HG02759 (cell line): ENCODE data around the gene ACBD3.
"Not testable (repeated sequence)": the region's sequence is repeated elsewhere in the genome, so short reads cannot be mapped to it uniquely, and the experiment has no call there.

Experiments
- ATAC-seq: cut with Tn5 transposase; IDR thresholded peaks from one replicate; pipeline ENCODE4 v1.9.1; 2021; ENCODE audit warnings: mild to moderate bottlenecking, moderate library complexity; ENCODE audit not compliant: unreplicated experiment

ACBD3 gene

GRCh38 chr1:226186124-226187018, at the start of gene ACBD3:
Gene ACBD3 (minus strand): TSS chr1:226186741. CDS start chr1:226186675, 66 bp downstream.
- peak; percentile 95 for ATAC-seq

- ATAC-seq, result no peak
Observed at GRCh38 chr1:226233806-226234205, 47.3 kb upstream of the ACBD3 start.

DNA sequence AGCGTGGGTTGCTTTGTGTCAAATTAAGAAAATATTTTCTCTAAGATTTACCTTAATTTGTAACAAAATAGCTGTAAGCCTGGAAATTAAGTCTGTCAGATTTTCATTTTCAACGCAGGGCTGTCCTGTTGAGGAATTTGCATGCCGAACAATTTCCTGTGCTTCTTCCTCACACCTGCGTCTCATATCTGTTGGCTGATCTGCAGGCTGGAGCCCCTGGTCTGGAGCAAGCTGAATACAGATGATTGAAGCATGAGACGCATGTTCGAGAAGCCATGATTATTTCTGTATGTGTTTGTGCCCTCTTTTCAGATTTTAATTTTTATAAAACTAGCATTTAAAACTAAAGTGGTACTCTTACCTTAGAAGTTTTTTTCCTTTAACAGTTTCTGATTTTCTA, 46.8 kb upstream of the ACBD3 start:
- peak; percentile 59 for ATAC-seq

DNA sequence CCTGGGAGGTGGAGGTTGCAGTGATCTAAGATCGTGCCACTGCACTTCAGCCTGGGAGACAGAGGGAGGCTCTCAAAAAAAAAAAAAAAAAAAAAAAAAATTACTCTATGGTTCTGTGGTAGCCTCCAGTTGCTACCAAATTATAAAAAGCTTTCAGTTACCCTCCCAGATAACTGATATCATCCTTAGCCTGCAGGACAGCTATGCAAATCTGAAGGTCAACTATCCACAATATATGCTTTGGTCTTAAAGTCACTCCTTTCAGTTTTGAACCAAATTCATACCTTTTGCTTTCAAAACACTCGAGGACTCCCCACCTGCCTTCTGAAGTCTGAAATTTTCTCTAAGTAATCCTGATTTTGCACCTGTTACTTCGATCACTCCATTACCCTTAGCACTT, 40.1 kb upstream of the ACBD3 start:
- no peak for ATAC-seq

DNA sequence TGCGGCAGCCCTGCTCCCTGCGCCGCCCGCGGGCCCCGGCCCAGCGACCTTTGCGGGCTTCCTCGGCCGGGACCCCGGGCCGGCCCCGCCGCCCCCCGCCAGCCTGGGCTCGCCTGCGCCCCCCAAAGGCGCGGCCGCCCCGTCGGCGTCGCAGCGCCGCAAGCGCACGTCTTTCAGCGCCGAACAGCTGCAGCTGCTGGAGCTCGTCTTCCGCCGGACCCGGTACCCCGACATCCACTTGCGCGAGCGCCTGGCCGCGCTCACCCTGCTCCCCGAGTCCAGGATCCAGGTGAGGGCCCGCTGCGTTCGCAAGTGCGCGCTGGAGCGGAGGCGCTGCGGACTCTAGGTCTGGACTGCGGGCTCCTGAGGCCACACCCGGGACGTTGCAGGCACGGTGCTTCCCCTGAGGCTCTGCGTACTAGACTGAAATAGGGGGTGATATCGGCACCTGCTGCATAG, 37.3 kb upstream of the ACBD3 start:
- peak; percentile 79 for ATAC-seq

DNA sequence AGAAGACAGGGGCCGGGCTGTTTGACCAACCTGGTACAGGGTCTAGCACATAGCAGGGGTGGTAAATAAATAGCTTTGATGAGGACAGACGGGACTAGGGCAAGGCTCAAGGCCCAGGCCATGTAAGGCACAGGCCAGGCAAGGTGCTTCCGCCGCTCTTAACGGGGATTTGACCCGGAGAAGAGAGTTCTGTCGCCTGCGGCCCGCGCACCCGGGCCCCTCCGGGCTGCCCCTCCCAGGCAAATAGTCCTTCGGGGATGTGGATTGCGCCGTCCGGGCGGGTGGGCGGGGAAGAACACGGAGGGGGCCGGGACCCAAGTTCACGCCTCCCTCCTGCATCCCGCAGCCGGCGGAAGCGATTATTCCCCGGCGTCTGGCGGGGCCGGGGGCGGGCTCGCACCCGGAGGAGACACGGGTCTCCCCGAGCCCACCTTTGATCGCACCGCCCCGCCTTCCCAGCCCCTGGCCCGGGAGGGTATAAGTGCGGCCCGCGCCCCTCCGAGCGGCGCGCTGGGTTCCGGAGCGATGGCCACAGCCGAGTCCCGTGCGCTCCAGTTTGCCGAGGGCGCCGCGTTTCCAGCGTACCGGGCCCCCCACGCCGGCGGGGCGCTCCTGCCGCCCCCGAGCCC, 36.7 kb upstream of the ACBD3 start, which contains the start of gene MIXL1:
MIXL1 (plus strand) TSS at position 508 of the 629 bp plus-strand sequence; CDS start at position 526, 18 bp downstream.
- peak; percentile 57 for ATAC-seq

- ATAC-seq, result no peak
Observed at GRCh38 chr1:226222686-226223085, 36.1 kb upstream of the ACBD3 start.

DNA sequence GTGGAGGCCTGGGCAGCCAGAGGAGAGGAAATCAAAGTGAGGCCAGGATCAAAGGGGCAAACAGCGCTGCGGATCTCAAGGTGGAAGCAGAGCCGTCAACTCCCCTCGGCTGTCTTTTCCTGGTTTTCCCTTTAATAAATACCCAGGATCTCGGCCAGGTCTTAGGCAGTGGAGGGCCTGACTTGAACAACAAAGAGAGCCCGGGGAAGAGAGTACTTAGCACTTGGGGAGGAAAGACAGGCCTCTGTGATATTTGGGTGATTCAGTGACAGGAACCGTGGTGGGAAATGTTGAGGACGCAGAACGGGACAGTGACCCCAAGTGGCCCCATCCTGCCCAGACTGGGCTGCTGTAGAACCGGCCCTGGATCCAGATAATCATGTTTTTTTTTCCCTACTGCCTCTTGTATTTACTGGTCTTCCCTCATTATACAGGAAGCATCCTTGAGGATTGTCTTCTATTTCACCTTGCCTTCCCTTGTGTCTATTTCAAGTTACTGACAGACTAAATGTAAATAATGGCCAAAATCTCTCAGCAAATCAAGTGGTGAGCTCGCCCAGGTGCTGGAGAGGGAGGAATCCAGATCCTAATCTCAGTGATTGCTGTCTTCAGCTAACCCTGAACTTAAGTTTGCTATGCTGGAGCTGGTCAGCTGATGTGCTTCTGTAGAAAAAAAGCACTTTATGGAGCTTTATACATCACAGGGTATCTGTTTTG, 34.1 kb upstream of the ACBD3 start:
- ATAC-seq, result no peak

GRCh38 chr1:226217273-226217672, 30.7 kb upstream of the ACBD3 start:
- ATAC-seq, result no peak

DNA sequence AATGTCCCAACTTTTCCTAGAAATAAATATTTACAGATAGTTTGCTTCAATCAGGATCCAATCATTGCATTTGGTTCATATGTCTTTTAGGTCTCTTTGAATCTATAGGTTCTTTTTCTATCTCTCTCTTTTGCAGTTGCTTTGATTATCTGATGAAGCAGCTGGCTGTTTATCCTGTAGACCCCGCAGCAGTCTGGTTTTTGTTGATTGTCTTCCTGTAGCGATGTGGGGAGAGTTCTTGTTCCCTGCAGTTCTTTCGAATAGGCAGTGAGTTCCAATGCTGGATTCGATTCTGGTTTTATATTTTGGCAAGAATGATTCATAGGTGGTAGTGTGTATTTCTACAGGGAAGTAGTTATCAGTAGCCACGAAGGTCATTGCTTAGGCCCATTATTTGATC, 29.5 kb upstream of the ACBD3 start:
- no peak for ATAC-seq

GRCh38 chr1:226215239-226215638, 28.7 kb upstream of the ACBD3 start:
- peak; percentile 40 for ATAC-seq

DNA sequence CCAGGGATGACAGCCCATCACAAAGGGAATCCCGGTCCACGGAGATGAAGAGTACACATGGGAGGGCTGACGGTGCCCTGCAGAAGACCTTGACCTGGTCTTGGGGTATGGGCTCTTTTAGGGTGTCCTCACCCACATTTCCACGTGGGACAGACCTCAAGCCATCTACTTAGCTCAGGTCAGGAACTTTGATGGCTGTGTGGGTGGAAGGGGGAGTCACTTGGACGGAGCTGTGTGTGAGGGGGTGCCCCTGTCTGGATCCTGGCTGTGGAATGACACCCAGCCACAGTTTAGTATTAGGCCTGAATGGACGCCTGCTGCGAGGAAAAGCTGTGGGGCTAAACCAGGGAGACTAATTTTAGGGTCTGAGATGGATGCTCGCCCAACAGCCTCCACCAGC, 26.0 kb upstream of the ACBD3 start:
- ATAC-seq, result no peak

GRCh38 chr1:226211181-226211821, 24.8 kb upstream of the ACBD3 start:
- ATAC-seq, result no peak

DNA sequence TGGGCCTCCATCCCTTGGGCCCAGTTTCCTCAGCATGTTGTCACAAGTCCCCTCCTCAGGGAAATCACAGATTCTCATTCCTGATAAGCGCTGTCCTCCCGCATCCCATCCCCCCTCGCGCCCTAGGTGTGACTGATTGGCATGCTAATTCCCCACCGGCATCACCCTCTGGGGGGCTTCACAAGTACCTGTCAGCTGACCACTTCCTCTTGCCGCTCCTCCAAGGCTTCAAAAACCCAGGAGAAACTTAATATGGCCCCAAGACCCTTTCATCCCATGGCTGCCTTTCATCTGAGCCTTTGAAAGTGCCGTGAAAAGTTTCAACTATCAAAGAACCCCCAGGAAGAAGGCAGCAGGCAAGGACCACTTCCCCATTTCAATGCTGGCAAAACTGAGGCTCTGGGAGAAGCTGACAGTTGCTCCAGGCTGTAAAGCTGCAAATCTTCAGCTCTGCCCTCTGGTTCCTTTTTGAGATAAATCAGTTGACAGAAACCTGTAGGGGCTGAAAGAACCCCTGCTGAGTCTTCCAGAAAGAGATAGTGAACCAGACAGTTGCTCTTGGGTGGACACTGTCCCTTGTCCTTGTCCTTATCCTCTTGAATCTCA, 24.1 kb upstream of the ACBD3 start:
- no peak for ATAC-seq

DNA sequence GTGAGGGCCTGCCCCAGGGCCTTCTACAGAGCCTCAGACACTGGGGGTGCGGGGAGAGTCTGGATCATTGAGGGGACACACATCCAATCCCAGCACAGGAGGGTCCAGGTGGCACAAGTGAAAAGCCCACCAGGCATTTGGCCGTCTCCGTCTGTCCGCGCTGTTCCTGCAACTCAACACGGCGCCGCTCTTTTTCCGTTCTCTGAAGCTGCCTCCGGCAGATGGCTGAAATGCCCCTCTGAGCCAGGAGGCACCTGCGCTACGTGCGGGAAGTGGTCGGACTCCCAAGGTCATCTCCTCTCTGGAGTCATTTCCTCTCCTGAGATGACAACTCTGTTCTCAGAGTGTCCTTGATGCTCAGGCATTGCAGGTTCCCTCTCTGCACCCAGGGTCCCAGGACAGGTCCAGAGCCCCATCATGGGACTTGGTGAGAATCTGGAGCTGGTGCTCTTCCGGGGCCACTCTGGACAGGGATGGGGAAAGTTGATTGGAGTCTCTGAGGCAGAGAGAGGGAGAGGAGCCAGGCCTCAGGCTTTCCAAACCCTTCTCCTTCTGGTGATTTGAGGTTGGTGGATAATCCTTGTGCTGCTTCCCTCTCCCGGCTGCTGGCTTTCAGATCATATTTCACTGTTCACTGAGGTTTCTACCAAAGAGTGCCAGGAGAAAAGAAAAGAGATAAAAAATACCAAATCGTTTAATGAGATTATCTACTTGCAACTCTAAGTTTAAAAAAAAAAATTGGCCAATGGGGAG, 22.9 kb upstream of the ACBD3 start:
- no peak for ATAC-seq

- ATAC-seq, result no peak
Observed at GRCh38 chr1:226207048-226207447, 20.5 kb upstream of the ACBD3 start.

- ATAC-seq, result no peak
Observed at GRCh38 chr1:226204198-226204597, 17.7 kb upstream of the ACBD3 start.

- ATAC-seq, result no peak
Observed at GRCh38 chr1:226203655-226204054, 17.1 kb upstream of the ACBD3 start.

DNA sequence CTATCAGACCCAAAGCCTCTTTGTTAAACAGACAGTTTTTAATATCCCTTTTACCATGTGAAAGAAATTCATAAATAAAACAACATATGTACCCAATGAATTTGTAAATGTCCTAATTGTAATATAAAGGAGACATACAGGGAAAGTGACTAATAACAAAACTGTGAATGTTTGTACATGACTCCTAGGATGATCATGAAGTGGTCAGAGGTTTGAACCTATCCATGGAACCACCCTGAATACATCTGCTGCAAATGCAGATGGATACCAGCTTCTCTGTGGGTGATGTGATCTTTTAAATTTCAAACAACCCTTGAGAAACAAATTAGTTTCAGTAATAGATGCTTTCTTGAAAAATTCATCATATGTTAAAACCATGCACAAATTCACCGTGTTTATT, 16.7 kb upstream of the ACBD3 start:
- no peak for ATAC-seq

DNA sequence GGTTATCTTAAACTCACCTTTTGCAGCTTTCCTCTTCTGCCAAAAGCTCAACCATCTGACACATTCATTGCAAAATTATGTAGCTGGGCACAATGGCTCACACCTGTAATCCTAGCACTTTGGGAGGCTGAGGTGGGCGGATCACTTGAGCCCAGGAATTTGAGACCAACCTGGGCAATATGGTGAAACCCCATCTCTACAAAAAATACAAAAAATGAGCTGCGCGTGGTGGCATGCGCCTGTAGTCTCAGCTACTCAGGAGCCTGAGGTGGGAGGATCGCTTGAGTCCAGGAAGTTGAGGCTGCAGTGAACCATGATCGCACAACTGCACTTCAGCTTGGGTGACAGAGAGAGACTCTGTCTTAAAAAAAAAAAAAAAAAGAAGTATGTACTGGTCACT, 16.1 kb upstream of the ACBD3 start:
- not testable (repeated sequence) for ATAC-seq
